GM18499 (cell line): ENCODE results near the gene CCDC170.
"Not testable (repeated sequence)": the region's sequence is repeated elsewhere in the genome, so short reads cannot be mapped to it uniquely, and the experiment has no call there.

Experiments
- ATAC-seq: cut with Tn5 transposase; IDR thresholded peaks from one replicate; pipeline ENCODE4 v1.9.1; 2021; ENCODE audit warnings: moderate number of reproducible peaks; ENCODE audit not compliant: insufficient read depth, unreplicated experiment

CCDC170 gene

GRCh38 chr6:151539506-151540268, 45.9 kb downstream of the CCDC170 start:
- no peak for ATAC-seq

GRCh38 chr6:151544453-151544852, 50.6 kb downstream of the CCDC170 start:
- no peak for ATAC-seq

DNA sequence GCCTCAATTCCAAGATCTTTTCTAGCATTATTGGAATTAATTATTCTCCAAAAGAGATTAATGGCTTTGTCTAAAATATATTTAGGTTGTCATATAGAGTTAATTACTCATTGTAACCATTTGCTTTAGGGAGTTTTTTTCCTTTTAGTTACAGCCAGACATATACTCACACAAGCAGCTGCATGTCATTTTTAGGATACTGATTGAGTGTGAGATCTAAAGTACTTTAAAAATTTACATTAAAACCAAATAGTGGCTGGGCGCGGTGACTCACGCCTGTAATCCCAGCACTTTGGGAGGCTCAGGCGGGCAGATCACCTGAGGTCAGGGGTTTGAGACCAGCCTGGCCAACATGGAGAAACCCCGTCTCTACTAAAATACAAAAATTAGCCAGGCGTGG, 51.1 kb downstream of the CCDC170 start:
- not testable (repeated sequence) for ATAC-seq

DNA sequence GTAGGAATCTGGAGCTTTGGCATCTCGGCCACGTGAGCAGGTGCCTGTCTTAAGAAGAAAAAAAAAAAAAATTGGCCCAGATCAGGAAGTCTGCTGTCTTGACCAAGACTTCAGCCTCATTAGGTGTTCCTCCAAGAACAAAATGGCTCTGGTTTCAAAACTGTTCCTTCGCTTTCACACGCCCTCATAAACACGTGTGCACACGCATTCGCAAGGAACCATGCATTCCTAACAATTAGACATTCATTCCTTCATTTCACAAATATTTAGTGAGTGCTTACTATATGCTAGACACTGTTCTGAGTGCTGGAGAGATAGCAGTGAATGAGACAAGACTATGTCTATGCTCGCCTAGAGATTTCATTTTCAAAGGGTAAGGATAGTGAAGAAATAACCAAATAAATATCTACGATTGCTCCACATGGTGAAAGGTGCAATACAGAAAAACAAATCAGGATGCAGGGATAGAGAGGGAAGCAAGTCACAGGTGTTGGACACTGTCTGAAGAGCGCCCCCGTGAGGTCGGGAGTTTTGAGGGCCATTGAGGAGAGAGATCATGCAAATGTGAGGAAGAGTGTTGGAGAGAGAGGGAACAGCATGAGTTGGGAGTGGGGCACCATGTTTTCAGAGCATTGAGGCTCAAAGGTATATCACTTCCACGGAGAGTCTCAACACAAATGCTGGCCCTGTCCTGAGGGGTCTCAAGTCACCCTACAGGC, 53.3 kb downstream of the CCDC170 start:
- no peak for ATAC-seq

DNA sequence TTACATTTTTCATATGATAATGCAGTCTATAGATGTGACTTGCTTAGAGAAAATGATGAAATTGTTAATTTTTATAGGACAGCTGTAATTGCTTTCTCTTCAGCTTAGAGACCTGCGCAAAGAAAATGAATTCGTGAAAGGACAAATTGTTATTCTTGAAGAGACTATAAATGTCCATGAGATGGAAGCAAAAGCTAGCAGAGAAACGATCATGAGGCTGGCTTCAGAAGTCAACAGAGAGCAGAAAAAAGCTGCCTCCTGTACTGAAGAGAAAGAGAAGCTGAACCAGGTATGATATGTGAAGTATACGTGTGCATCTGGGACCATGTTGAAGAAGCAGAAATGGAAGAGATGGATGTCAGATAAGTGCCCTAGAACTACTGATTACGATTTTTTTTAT, 54.4 kb downstream of the CCDC170 start:
- no peak for ATAC-seq

DNA sequence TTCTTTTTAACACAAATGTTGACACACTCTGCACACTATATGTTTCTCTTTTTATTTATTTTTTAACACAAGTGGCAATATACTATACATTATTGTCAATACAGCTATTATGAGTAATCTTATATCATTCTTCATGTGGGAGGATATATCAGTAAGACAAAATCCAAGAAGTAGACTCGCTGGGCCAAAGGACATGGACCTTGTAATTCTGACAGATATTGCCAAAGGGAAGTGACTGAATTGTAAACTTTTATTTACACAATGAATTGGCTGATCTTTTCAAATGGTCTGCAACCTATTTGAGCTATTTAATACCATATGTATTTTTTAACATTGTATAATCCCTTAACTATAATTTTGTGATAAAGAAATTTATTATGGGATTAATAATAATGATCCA, 56.0 kb downstream of the CCDC170 start:
- ATAC-seq = no peak

DNA sequence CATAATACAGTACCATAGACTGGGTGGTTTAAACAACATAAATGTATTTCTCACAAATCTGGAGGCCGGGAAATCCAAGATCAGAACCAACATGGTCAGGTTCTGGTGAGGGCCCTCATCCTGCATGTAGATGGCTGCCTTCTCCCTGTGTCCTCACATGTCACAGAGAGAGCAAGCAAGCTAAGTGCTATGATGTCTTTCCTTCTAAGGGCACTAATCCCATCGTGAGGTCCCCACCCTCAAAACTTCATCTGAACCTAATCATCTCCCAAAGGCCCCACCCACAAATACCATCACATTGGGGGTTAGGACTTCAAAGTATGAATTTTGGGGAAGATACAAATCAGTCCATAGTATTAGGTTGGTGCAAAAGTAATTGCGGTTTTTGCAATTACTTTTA, 56.8 kb downstream of the CCDC170 start:
- ATAC-seq = no peak

GRCh38 chr6:151551223-151551857, 57.5 kb downstream of the CCDC170 start:
- no peak for ATAC-seq

- ATAC-seq = no peak
These were observed 59.8 kb downstream of the CCDC170 start for GRCh38 chr6:151553416-151554165.

GRCh38 chr6:151561238-151561637, 67.4 kb downstream of the CCDC170 start:
- ATAC-seq = no peak

- ATAC-seq = no peak
These were observed 70.8 kb downstream of the CCDC170 start for GRCh38 chr6:151564654-151565053.

DNA sequence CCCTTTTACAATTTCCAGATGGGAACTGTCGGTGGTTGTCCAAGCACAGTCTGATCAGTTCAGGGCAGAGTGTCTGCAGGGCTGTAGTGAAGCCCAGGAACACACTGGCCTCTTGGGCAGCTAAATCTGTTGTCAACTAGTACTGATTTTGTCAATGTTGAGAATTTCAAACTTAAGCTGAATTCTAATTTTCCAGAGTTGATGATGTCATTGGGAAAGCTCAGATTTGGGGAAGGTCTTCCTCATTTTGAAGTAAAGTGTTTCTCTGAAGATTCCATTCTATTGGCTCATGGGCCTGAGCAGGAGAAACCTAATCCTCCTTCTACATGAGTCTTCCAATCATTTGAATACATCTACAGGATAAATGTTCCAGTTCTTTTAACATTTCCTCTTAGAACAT, 72.1 kb downstream of the CCDC170 start:
- ATAC-seq = no peak

DNA sequence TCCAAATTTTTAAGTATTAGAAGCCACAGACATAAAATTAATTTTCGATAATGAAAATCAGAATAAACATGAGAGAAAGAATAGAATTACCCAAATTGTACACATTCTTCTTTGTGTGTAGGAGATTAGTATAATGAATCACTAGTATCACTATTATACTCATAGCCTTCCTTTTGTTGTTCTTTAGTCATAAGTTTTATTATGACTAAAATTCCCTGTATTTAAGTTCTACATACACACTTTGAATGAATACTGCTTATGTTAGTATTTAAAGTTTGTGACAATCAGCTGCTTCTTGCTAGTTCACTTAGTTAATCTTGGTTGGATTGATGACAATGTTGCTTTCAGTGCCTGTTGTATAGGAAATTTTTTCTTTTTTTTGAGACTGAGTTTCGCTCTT, 72.7 kb downstream of the CCDC170 start:
- ATAC-seq = no peak

DNA sequence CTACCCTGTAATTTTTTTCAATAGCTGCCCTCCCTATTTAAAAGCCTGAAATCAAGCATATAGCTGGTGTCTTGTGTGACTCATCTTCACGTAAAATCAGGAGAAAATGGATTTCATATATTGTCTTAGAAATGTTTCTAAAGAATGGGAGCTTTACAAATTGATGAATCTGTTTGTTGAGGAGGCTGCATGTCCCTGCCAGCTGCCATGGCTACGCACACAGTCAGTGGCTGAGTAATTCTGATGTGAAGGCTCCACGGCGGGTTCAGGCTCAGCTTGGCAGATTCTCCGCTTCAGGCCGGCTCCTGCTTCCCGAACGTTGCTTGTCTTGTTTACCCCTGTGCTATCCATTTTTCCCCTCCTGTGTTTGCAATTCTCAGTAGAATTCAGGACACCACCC, 82.8 kb downstream of the CCDC170 start:
- no peak for ATAC-seq

- no peak for ATAC-seq
These were observed 83.4 kb downstream of the CCDC170 start for GRCh38 chr6:151577257-151577656.

- ATAC-seq = no peak
These were observed 91.9 kb downstream of the CCDC170 start for GRCh38 chr6:151585741-151586140.

GRCh38 chr6:151589667-151590066, 95.8 kb downstream of the CCDC170 start:
- no peak for ATAC-seq

- no peak for ATAC-seq
These were observed 96.9 kb downstream of the CCDC170 start for GRCh38 chr6:151590742-151591141.

DNA sequence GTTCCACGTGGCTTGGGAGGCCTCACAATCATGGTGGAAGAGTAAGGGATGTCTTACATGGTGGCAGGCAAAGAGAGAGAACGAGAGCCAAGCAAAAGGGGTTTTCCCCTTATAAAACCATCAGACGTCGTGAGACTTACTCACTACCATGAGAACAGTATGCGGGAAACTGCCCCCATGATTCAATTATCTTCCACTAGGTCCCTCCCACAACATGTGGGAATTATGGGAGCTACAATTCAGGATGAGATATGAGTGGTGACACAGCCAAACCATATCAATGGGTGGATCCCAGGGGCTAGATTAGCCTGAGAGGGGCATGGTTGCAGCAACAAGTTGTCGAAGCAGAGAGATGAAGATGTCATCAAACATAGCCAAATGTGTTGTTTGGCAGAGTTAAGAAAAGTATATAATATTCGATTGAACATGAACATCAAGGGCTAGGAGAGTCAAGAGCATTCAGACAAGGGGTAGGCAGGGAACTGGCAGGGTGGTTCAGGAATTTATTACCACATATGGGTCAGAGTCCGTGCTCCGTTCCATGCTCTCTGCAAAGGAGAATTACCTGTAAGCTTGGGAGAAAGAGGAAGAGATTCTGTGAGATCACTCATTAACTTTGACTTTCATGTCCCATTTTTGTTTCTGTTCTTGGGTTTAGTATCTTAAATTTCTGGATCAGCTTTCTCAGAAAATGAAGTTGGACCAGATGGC, 98.8 kb downstream of the CCDC170 start:
- no peak for ATAC-seq
